GM18508 (cell line): ENCODE measurements around the gene MAGEH1.
"Not testable (repeated sequence)": the region's sequence is repeated elsewhere in the genome, so short reads cannot be mapped to it uniquely, and the experiment has no call there.

Experiments used
- ATAC-seq: cut with Tn5 transposase; IDR thresholded peaks from one replicate; pipeline ENCODE4 v1.9.1; 2021; ENCODE audit warnings: moderate number of reproducible peaks; ENCODE audit not compliant: insufficient read depth, unreplicated experiment

Gene MAGEH1

GRCh38 chrX:55451990-55452832 lies at the start of gene MAGEH1:
TSS of gene MAGEH1 (plus strand) at chrX:55452127. CDS start at chrX:55452375, 248 bp downstream.
- peak; percentile 94 for ATAC-seq

GRCh38 chrX:55427079-55427478 lies 24.8 kb upstream of the MAGEH1 start:
- ATAC-seq, result not testable (repeated sequence)

- ATAC-seq, result not testable (repeated sequence)
These were observed 8.5 kb upstream of the MAGEH1 start for GRCh38 chrX:55443468-55443867.

GRCh38 chrX:55450259-55450658 lies 1.7 kb upstream of the MAGEH1 start:
- no peak for ATAC-seq

- ATAC-seq, result no peak
These were observed 786 bp upstream of the MAGEH1 start for GRCh38 chrX:55451141-55451540.

- peak; percentile 11 for ATAC-seq
These were observed 319 bp upstream of the MAGEH1 start for GRCh38 chrX:55451626-55451989.

GRCh38 chrX:55452833-55453124 lies 852 bp downstream of the MAGEH1 start:
- peak; percentile 7 for ATAC-seq

- not testable (repeated sequence) for ATAC-seq
These were observed 3.8 kb downstream of the MAGEH1 start for GRCh38 chrX:55455708-55456107.

- ATAC-seq, result not testable (repeated sequence)
These were observed 7.5 kb downstream of the MAGEH1 start for GRCh38 chrX:55459426-55459825.

- not testable (repeated sequence) for ATAC-seq
These were observed 8.0 kb downstream of the MAGEH1 start for GRCh38 chrX:55459926-55460325.

- not testable (repeated sequence) for ATAC-seq
These were observed 12.1 kb downstream of the MAGEH1 start for GRCh38 chrX:55464050-55464449.

- not testable (repeated sequence) for ATAC-seq
These were observed 13.2 kb downstream of the MAGEH1 start for GRCh38 chrX:55465108-55465507.

GRCh38 chrX:55465791-55466190 lies 13.9 kb downstream of the MAGEH1 start:
- ATAC-seq, result not testable (repeated sequence)

GRCh38 chrX:55479956-55480355 lies 28.0 kb downstream of the MAGEH1 start:
- ATAC-seq, result not testable (repeated sequence)

- ATAC-seq, result no peak
These were observed 28.6 kb downstream of the MAGEH1 start for GRCh38 chrX:55480390-55481062.

GRCh38 chrX:55484948-55485347 lies 33.0 kb downstream of the MAGEH1 start:
- ATAC-seq, result no peak

- ATAC-seq, result no peak
These were observed 34.8 kb downstream of the MAGEH1 start for GRCh38 chrX:55486736-55487135.

GRCh38 chrX:55487143-55487542 lies 35.2 kb downstream of the MAGEH1 start:
- no peak for ATAC-seq

- ATAC-seq, result no peak
These were observed 36.2 kb downstream of the MAGEH1 start for GRCh38 chrX:55488006-55488592.

GRCh38 chrX:55488593-55489313 lies 36.8 kb downstream of the MAGEH1 start:
- ATAC-seq, result no peak
